Measurements from ENCODE around the gene AQP2. TPM values are rescaled to one million over a fixed set of nuclear protein-coding genes. Genes with fewer than 3 reads are reported as not detected.

Gene AQP2
- total and polyA plus RNA-seq, 2 of the 4 experiments (the other 2 are of a cell fraction) = not detected

GRCh38 chr12:49998453-49998852 lies 47.9 kb downstream of the AQP2 start:
- CTCF ChIA-PET = interaction anchor here (0.6 kb wide), 1 partner anchor 1112 kb away, joined by 6 read pairs; no protein-coding TSS in a partner anchor
- Histone ChIP-seq H3K4me2 (ENCODE audit: low read depth, low read length) (no peak overlapping the region), H3K4ac (ENCODE audit: low read depth, low read length) (no peak overlapping the region), H3K14ac (replicated peaks; ENCODE audit: low read depth, low read length) (no peak overlapping the region), H3K27me3 (ENCODE audit: control insufficient read depth, insufficient read depth, low read length) (no peaks in the 10 kb centered on the region), H3K9ac (ENCODE audit: low read depth, low read length) (no peak overlapping the region), H2BK15ac (ENCODE audit: low read depth, low read length) (no peak overlapping the region), H3K4me1 (ENCODE audit: control insufficient read depth, insufficient read depth, low read length) (no peaks in the 10 kb centered on the region; the same call in 1 of the 2 replicates), H2BK120ac (ENCODE audit: low read depth, low read length) (no peak overlapping the region), H3K4me3 (ENCODE audit: insufficient read depth, low read depth, low read length) (no peak overlapping the region), H2AK5ac (ENCODE audit: low read depth, low read length) (no peak overlapping the region), H3K36me3 (ENCODE audit: control insufficient read depth, insufficient read depth, low read length) (peaks cover 6% of the 10 kb centered on the region), H4K8ac (ENCODE audit: low read depth in 2 of 2, low read length in 2 of 2) (no peak overlapping the region), H4K5ac (ENCODE audit: low read depth, low read length) (no peak overlapping the region), H2BK20ac (ENCODE audit: low read depth, low read length) (no peak overlapping the region), H3K27ac (ENCODE audit: insufficient read depth, low read length) (no peak overlapping the region; the same call in 1 of the 2 replicates), H3K23ac (ENCODE audit: low read depth, low read length) (no peak overlapping the region), H2AFZ (replicated peaks; ENCODE audit: low read length, poor library complexity) (no peak overlapping the region), H3K56ac (ENCODE audit: extremely low read depth, insufficient read depth, low read length) (no peak overlapping the region), H4K91ac (ENCODE audit: insufficient read depth, low read depth, low read length) (no peak overlapping the region), H3K79me1 (ENCODE audit: low read depth in 1 of 2, low read length in 2 of 2) (peaks cover 2 to 6% of the 10 kb centered on the region in 2 experiments; a peak in 3 of 4 replicates), H3K18ac (ENCODE audit: low read depth, low read length) (no peak overlapping the region), H4K20me1 (ENCODE audit: insufficient read depth, low read length) (no peaks in the 10 kb centered on the region), H3K9me3 (ENCODE audit: control insufficient read depth, insufficient read depth, low read length) (no peaks in the 10 kb centered on the region), H2BK5ac (ENCODE audit: low read depth, low read length, poor library complexity, severe bottlenecking) (no peak overlapping the region), H3K9me1 (ENCODE audit: insufficient read depth, low read length) (no peaks in the 10 kb centered on the region), H2AK9ac (replicated peaks; ENCODE audit: low read depth, low read length, poor library complexity) (no peak overlapping the region)
- intact Hi-C loops (cut with micrococcal nuclease) = no loop called here
- in situ Hi-C loops (cut with MboI; ENCODE audit: low sequenced_read_pairs) = no loop called here
- no CpG with 5 or more reads among the region's 2 CpGs for WGBS, 2 experiments (ENCODE audit: extremely low coverage in 2 of 2, insufficient read length in 1 of 2)
- no peak for TF ChIP-seq FOS (IDR thresholded peaks at IDR 0.05; ENCODE audit: low read depth, low read length)
- no peak for TF ChIP-seq USF2 (IDR thresholded peaks at IDR 0.05; ENCODE audit: low read depth, low read length)
- TF ChIP-seq RCOR1 (IDR thresholded peaks at IDR 0.05; ENCODE audit: insufficient replicate concordance, low read length) = no peak
- no peak for TF ChIP-seq MXI1 (IDR thresholded peaks at IDR 0.05; ENCODE audit: borderline replicate concordance, low read depth, low read length)
- no peak for TF ChIP-seq BHLHE40 (IDR thresholded peaks at IDR 0.05; ENCODE audit: low read depth, low read length)
- no peak for TF ChIP-seq SMC3 (IDR thresholded peaks at IDR 0.05; ENCODE audit: low read depth, low read length)
- no peak for TF ChIP-seq CEBPB (IDR thresholded peaks at IDR 0.05; ENCODE audit: low read depth, low read length)
- no peak for TF ChIP-seq MAZ (IDR thresholded peaks at IDR 0.05; ENCODE audit: borderline replicate concordance, low read depth, low read length)
- no peak for TF ChIP-seq RAD21 (IDR thresholded peaks at IDR 0.05; ENCODE audit: low read length)
- TF ChIP-seq CHD1 (IDR thresholded peaks at IDR 0.05; ENCODE audit: low read depth, low read length) = no peak
- no peak for TF ChIP-seq CTCF (conservative IDR thresholded peaks at IDR 0.05; ENCODE audit: low read depth, low read length)
- no peak for TF ChIP-seq ELK1 (IDR thresholded peaks at IDR 0.05; ENCODE audit: borderline replicate concordance, low read depth, low read length)
- no peak for TF ChIP-seq POLR2A (IDR thresholded peaks at IDR 0.05; ENCODE audit: low read depth, low read length)
- no peak for TF ChIP-seq RFX5 (IDR thresholded peaks at IDR 0.05; ENCODE audit: low read depth, low read length)
- no peak for TF ChIP-seq NFE2L2 (IDR thresholded peaks at IDR 0.05; ENCODE audit: low read depth, low read length)
- no peak for TF ChIP-seq MAFK (IDR thresholded peaks at IDR 0.05; ENCODE audit: low read depth, low read length)
- DNase-seq (no peak), ATAC-seq (ENCODE audit: low read depth) (no peak)
- BruUV-seq (replicated peaks) = no TSS peak
- POLR2A ChIA-PET (ENCODE audit: unreplicated experiment) = no interaction called here
- dilution Hi-C loops (cut with HindIII; ENCODE audit: low sequenced_read_pairs, unreplicated experiment) = no loop called here

All from IMR-90 (cell line).